GM12801 (cell line): ENCODE measurements around the gene MTF2.

ENCODE experiments used
- CTCF ChIP-seq: IDR thresholded peaks from one replicate; pipeline ENCODE4 v1.5.1; 2011; ENCODE audit warnings: control low read depth; ENCODE audit not compliant: insufficient read length; ENCODE audit errors: extremely low read depth

MTF2 gene

DNA sequence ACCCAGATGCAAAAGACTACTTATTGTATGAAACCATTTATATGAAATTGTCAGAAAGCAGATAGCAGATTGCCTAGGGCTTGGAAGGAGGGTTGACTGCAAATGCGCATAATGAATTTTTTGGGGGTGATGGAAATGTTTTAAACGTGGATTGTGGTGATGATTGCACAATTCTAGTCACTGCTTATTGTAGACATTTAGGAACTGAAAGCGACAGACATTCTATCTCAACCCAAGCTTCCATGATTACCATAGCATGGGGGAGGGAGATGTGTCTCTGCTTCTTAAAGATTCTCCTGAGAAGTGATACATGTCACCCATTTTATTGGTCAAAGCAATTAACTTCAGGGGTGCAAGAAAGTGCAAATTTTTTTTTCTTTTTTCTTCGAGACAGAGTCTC, 2.8 kb upstream of the MTF2 start:
- TF ChIP-seq CTCF = no peak

GRCh38 chr1:93078203-93078602, 880 bp upstream of the MTF2 start:
- TF ChIP-seq CTCF = no peak

- TF ChIP-seq CTCF = no peak
These were observed 471 bp upstream of the MTF2 start for GRCh38 chr1:93078638-93078985.

DNA sequence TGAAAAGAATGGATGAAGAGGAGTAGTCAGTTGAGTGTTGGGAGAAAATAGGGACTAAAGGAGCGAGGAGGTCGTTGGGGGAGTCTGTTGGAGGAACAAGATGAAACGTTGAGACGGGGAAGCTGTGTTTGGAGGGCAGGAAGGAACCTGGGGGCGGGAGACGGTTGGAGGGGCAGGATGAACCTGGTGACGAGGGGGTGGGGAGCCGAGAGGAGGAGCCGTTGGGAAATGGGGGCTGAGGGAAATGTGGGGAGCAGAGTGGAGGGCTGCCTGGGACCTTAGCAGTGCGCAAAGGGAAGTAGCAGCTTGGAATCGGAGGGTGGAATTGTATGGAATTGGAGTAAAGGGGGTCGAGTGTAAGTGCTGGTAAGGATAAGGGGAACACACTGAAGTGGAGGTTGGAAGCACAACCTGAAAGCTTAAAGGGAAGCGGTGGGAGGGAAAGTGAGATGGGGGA, 630 bp downstream of the MTF2 start:
- TF ChIP-seq CTCF = no peak

GRCh38 chr1:93080179-93080823, 1.2 kb downstream of the MTF2 start:
- TF ChIP-seq CTCF = no peak

DNA sequence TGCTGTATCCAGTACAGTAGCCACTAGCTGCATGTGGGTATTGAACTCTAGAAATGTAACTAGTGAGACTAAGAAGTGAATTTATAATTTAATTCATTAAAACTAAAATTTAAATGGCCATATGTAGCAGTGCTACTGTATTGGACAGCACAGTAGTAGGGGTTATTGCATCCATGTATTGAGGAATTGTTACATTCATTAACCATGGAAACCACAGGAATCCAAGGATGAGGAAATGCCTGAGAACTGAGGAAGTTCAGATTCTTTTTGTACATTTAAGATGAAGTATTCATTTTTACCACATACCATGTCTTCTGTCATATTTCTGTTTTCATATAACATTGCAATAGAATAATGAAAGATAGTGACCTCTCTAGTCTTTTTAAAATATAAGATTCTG, 2.6 kb downstream of the MTF2 start:
- no peak for TF ChIP-seq CTCF

GRCh38 chr1:93082313-93082712, 3.2 kb downstream of the MTF2 start:
- TF ChIP-seq CTCF = no peak
